AG09319 (cell line): ENCODE data around the gene TSPOAP1.

Experiments
- DNase-seq: peaks from one replicate; pipeline ENCODE4 v3.0.0-alpha.2; 2010; ENCODE audit warnings: low read depth; ENCODE audit errors: extremely low read depth
- TF ChIP-seq, protein P1 (sequence below): IDR thresholded peaks from 2 replicates; pipeline ENCODE4 v1.5.1; 2011; ENCODE audit warnings: low read depth, mild to moderate bottlenecking, inconsistent platforms, low read length, moderate library complexity

TSPOAP1 gene

GRCh38 chr17:58352596-58353388, 24.2 kb upstream of the TSPOAP1 start:
- no peak for DNase-seq

DNA sequence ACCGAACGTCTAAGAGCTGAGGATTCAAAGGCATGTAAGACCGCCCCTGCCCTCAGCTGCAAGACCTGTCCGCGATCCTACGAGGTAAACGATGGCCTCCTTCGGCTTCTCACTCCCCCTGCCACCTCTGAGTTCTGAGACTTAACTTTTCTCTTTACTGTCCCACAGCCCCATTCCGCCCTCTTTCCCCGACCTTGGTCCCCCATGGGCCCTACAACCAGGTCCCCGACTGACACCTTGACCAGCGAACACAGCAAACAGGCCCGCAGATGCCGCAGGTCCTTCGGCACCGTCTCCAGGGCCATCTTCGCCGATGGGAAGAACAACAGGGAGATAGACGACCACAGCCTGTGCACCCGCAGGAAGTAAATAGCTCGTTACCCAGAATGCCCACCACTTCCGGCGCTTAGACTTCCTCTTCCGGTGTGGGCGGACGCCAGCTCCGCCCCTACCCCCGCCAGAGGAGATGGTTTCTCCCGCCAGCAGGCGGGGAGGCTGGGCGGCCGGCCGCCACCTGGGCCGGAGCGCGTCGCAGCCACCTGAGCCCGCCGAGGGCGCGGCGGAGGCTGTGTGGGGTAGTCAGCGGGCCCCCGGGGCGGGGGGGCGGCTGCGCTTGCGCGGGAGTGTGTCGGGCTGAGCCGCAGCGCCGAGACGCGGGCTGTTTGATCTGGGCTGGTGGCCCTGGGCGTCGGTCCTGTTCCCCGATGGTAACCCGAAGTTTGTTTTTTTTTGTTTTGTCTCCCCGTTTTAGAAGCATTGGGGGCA, 23.4 kb upstream of the TSPOAP1 start, which contains the start of gene SUPT4H1:
Gene SUPT4H1 (minus strand): TSS at position 371 of the 765 bp plus-strand sequence. CDS start 66 bp downstream, at position 305.
- TF ChIP-seq, protein P1, sequence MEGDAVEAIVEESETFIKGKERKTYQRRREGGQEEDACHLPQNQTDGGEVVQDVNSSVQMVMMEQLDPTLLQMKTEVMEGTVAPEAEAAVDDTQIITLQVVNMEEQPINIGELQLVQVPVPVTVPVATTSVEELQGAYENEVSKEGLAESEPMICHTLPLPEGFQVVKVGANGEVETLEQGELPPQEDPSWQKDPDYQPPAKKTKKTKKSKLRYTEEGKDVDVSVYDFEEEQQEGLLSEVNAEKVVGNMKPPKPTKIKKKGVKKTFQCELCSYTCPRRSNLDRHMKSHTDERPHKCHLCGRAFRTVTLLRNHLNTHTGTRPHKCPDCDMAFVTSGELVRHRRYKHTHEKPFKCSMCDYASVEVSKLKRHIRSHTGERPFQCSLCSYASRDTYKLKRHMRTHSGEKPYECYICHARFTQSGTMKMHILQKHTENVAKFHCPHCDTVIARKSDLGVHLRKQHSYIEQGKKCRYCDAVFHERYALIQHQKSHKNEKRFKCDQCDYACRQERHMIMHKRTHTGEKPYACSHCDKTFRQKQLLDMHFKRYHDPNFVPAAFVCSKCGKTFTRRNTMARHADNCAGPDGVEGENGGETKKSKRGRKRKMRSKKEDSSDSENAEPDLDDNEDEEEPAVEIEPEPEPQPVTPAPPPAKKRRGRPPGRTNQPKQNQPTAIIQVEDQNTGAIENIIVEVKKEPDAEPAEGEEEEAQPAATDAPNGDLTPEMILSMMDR: no peak
- DNase-seq: peak; percentile 76

More at GRCh38 chr17:58352596-58353388, 24.2 kb upstream of the TSPOAP1 start:
- TF ChIP-seq, protein P1: no peak

DNA sequence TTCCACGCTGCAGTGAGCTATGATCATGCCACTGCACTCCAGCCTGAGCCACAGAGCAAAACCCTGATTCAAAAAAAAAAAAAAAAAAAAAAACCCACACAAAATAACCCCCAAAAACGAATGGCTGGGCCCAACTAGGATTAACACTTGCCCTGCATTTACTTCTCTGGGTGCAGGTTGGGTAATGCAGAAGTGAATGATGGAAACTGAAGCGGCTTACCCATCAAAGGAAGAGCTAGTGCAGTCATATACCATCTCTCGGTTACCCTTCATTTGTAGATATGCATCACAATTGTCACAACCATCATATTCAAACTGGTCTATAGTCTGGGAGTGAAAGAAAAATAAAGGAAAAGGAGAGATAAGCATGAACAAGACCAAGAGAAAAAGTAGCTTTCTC, 22.6 kb upstream of the TSPOAP1 start:
- TF ChIP-seq, protein P1: no peak
- no peak for DNase-seq

DNA sequence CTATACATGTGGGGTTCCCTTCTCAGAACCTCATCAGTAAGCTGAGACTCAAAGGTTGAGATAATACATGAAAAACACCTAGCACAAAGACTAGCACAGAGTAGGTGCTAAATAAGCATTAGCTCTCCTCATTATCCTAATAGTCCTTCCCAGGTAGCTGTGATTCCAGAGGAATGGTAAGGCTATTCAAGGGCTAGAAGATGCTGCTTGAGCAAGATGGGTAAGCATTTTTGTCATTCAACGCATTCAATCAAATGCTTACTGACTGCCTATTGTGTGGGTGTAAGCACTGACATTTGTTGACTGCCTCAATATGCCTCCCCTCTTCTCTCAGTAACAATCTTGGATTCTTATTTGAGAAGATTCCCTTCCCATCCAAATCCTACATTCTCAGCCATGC, 19.4 kb upstream of the TSPOAP1 start:
- TF ChIP-seq, protein P1: no peak
- no peak for DNase-seq

- no peak for DNase-seq
- TF ChIP-seq, protein P1: no peak
Observed at GRCh38 chr17:58345500-58345899, 16.9 kb upstream of the TSPOAP1 start.

GRCh38 chr17:58344791-58345157, 16.2 kb upstream of the TSPOAP1 start:
- no peak for DNase-seq
- TF ChIP-seq, protein P1: no peak
